Fibroblast of upper back skin (primary cell): ENCODE measurements around the gene ANKMY1.
A peak's percentile ranks its signal among the peaks of the same experiment; 100 is the strongest.
"Not testable (repeated sequence)": the region's sequence is repeated elsewhere in the genome, so short reads cannot be mapped to it uniquely, and the experiment has no call there.

ENCODE experiments used
- DNase-seq: peaks from one replicate; pipeline ENCODE4 v3.0.0-alpha.2; 2013

ANKMY1 gene

GRCh38 chr2:240567137-240567871 lies 9.5 kb upstream of the ANKMY1 start:
- no peak for DNase-seq

- DNase-seq = peak; percentile 87
These were observed 8.7 kb upstream of the ANKMY1 start for GRCh38 chr2:240566203-240567136.

- DNase-seq = peak; percentile 30
These were observed 7.8 kb upstream of the ANKMY1 start for GRCh38 chr2:240565333-240566202.

GRCh38 chr2:240564561-240565332 lies 7.0 kb upstream of the ANKMY1 start:
- DNase-seq = no peak

- no peak for DNase-seq
These were observed 6.3 kb upstream of the ANKMY1 start for GRCh38 chr2:240563951-240564560.

GRCh38 chr2:240563231-240563630 lies 5.4 kb upstream of the ANKMY1 start:
- DNase-seq = not testable (repeated sequence)

GRCh38 chr2:240561325-240561971 lies 3.7 kb upstream of the ANKMY1 start:
- DNase-seq = peak; percentile 53

GRCh38 chr2:240560480-240561324 lies 2.9 kb upstream of the ANKMY1 start:
- DNase-seq = peak; percentile 98

GRCh38 chr2:240560084-240560479 lies 2.3 kb upstream of the ANKMY1 start, which contains the start of gene DUSP28:
Gene DUSP28 (plus strand): TSS chr2:240560357. CDS start chr2:240560685, 328 bp downstream.
- DNase-seq = peak; percentile 81

- DNase-seq = no peak
These were observed 1.5 kb upstream of the ANKMY1 start for GRCh38 chr2:240559286-240559685.

- no peak for DNase-seq
These were observed 511 bp upstream of the ANKMY1 start for GRCh38 chr2:240558236-240558761.

GRCh38 chr2:240557101-240557751 lies 562 bp downstream of the ANKMY1 start:
- DNase-seq = no peak

- peak; percentile 39 for DNase-seq
These were observed 1.2 kb downstream of the ANKMY1 start for GRCh38 chr2:240556553-240557100.

- no peak for DNase-seq
These were observed 2.1 kb downstream of the ANKMY1 start for GRCh38 chr2:240555541-240556250.

- DNase-seq = no peak
These were observed 2.9 kb downstream of the ANKMY1 start for GRCh38 chr2:240554767-240555493.

- DNase-seq = no peak
These were observed 3.8 kb downstream of the ANKMY1 start for GRCh38 chr2:240553956-240554480.

- no peak for DNase-seq
These were observed 6.0 kb downstream of the ANKMY1 start for GRCh38 chr2:240551811-240552210.
